GM18498 (cell line): ENCODE data around the gene TMEM151B.
A peak's percentile ranks its signal among the peaks of the same experiment; 100 is the strongest.

ENCODE experiments used
- ATAC-seq: cut with Tn5 transposase; IDR thresholded peaks from one replicate; pipeline ENCODE4 v1.9.1; 2021; ENCODE audit warnings: mild to moderate bottlenecking, moderate library complexity; ENCODE audit not compliant: unreplicated experiment

Gene TMEM151B

GRCh38 chr6:44232676-44233566 lies 37.3 kb upstream of the TMEM151B start:
- ATAC-seq = no peak

- ATAC-seq = no peak
Measured at GRCh38 chr6:44233567-44234100, 36.6 kb upstream of the TMEM151B start.

GRCh38 chr6:44234101-44235025 lies 35.9 kb upstream of the TMEM151B start:
- ATAC-seq = no peak

- ATAC-seq = no peak
Measured at GRCh38 chr6:44235269-44235668, 35.0 kb upstream of the TMEM151B start.

- ATAC-seq = no peak
Measured at GRCh38 chr6:44235891-44236516, 34.2 kb upstream of the TMEM151B start.

GRCh38 chr6:44237021-44237812 lies 33.0 kb upstream of the TMEM151B start:
- ATAC-seq = peak; percentile 70

GRCh38 chr6:44237813-44238433 lies 32.3 kb upstream of the TMEM151B start:
- peak; percentile 81 for ATAC-seq

GRCh38 chr6:44238687-44239350 lies 31.4 kb upstream of the TMEM151B start:
- no peak for ATAC-seq

GRCh38 chr6:44243345-44243744 lies 26.9 kb upstream of the TMEM151B start:
- no peak for ATAC-seq

- no peak for ATAC-seq
Measured at GRCh38 chr6:44245391-44245911, 24.8 kb upstream of the TMEM151B start.

- peak; percentile 53 for ATAC-seq
Measured at GRCh38 chr6:44245912-44246662, 24.2 kb upstream of the TMEM151B start.

GRCh38 chr6:44246663-44247337 lies 23.4 kb upstream of the TMEM151B start, which contains the start of gene HSP90AB1:
Gene HSP90AB1, plus strand, starts transcription at chr6:44247101. Its CDS starts 1,529 bp downstream, at chr6:44248630.
- peak; percentile 68 for ATAC-seq

- ATAC-seq = peak; percentile 39
Measured at GRCh38 chr6:44247338-44248302, 22.6 kb upstream of the TMEM151B start.

GRCh38 chr6:44248579-44248978 lies 21.7 kb upstream of the TMEM151B start:
- ATAC-seq = no peak

GRCh38 chr6:44249082-44249748 lies 21.0 kb upstream of the TMEM151B start:
- ATAC-seq = no peak
